CD8-positive, alpha-beta memory T cell (primary cell): Measurements from ENCODE around the gene TBK1. TPM values are rescaled to one million over a fixed set of nuclear protein-coding genes. Genes with fewer than 3 reads are reported as not detected.

Experiments
- CTCF ChIA-PET: fragments of 350-600 bp; sonication (Branson Sonifier 250); formaldehyde crosslinking; loops from one replicate; lab custom pipeline; 2021; ENCODE audit warnings: antibody characterized with exemption; lab: Charles Lee
- POLR2A ChIA-PET: fragments of 350-600 bp; sonication (Branson Sonifier 250); formaldehyde crosslinking; loops from one replicate; lab custom pipeline; 2021; ENCODE audit warnings: antibody characterized with exemption; lab: Charles Lee
- DNase-seq, 5 donors: peaks; one replicate each; pipeline versions ENCODE4 v3.0.0 to v3.0.0-alpha.2; 2020 to 2022; ENCODE audit warnings: mixed read lengths in 1 of 5
- H3K27ac ChIP-seq: one replicate; pipeline ENCODE4 v1.7.0; 2013; ENCODE audit warnings: low read depth, mild to moderate bottlenecking, low read length, moderate library complexity
- H3K27me3 ChIP-seq: 2 replicates; pipeline ENCODE4 v1.7.0; 2013; ENCODE audit warnings: low read length, mild to moderate bottlenecking; ENCODE audit not compliant: insufficient read depth, poor library complexity, severe bottlenecking
- H3K36me3 ChIP-seq: 2 replicates; pipeline ENCODE4 v1.7.0; 2013; ENCODE audit warnings: mild to moderate bottlenecking, low read length, moderate library complexity; ENCODE audit not compliant: insufficient read depth
- H3K4me1 ChIP-seq: 2 replicates; pipeline ENCODE4 v1.7.0; 2013; ENCODE audit warnings: mild to moderate bottlenecking, low read length, moderate library complexity; ENCODE audit not compliant: insufficient read depth
- H3K4me3 ChIP-seq: 2 replicates; pipeline ENCODE4 v1.7.0; 2013; ENCODE audit warnings: mild to moderate bottlenecking, low read length
- H3K9me3 ChIP-seq: 2 replicates; pipeline ENCODE4 v1.7.0; 2013; ENCODE audit warnings: mild to moderate bottlenecking, low read length
- H3K27ac Mint-ChIP-seq, 8 donors: one replicate each; pipeline ENCODE4 v1.8.0; 2020 to 2021; ENCODE audit warnings: mixed read lengths in 8 of 8, mild to moderate bottlenecking in 6 of 8, inconsistent platforms in 3 of 8, moderate library complexity in 3 of 8
- H3K27me3 Mint-ChIP-seq, 2 donors: one replicate each; pipeline ENCODE4 v1.8.0; 2020 to 2021; ENCODE audit warnings: mixed read lengths in 2 of 2, mild to moderate bottlenecking in 1 of 2, moderate library complexity in 1 of 2
- H3K36me3 Mint-ChIP-seq, 3 donors: one replicate each; pipeline ENCODE4 v1.8.0; 2020 to 2021; ENCODE audit warnings: mixed read lengths in 3 of 3, inconsistent platforms in 1 of 3, mild to moderate bottlenecking in 1 of 3
- H3K4me1 Mint-ChIP-seq, 3 donors: one replicate each; pipeline ENCODE4 v1.8.0; 2020 to 2021; ENCODE audit warnings: mixed read lengths in 3 of 3, inconsistent platforms in 1 of 3, mild to moderate bottlenecking in 1 of 3
- H3K4me3 Mint-ChIP-seq, 7 donors: one replicate each; pipeline ENCODE4 v1.8.0; 2020 to 2021; ENCODE audit warnings: mixed read lengths in 7 of 7, mild to moderate bottlenecking in 6 of 7, moderate library complexity in 4 of 7, inconsistent platforms in 2 of 7
- H3K9me3 Mint-ChIP-seq, 5 donors: one replicate each; pipeline ENCODE4 v1.8.0; 2020 to 2022; ENCODE audit warnings: mixed read lengths in 5 of 5, mild to moderate bottlenecking in 3 of 5, moderate library complexity in 2 of 5, inconsistent platforms in 1 of 5
- polyA plus RNA-seq: library from polyadenylated mRNA; unstranded; fragments of 300-500 nt; fragmentation: Illumina TruSeq; gene quantifications from one replicate; pipeline ENCODE4 v1.2.3, GENCODE V29; 2021
- total RNA-seq, 2 experiments: library from RNA; stranded (reverse); gene quantifications; one replicate each; pipeline ENCODE4 v1.2.3, GENCODE V29; 2021

The TBK1 gene
- total and polyA plus RNA-seq, 3 experiments from 2014 or later = 25.9 to 27.6 (median 26.8) TPM

DNA sequence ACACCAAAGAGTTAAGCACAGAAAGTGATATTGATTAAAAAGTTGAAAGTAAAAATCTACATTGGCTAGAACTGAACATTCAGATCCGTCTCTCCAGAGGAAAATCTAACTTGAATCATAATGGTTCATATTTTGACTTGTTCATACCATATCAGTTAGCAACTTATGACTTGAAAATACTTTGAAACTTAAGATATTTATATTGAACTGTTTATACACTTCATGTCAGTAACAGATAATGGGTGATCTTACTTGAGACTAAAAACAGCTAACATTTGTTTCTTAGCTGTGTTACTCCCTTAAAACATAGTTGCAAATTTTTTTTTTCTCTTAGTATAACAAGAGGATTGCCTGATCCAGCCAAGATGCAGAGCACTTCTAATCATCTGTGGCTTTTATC, 3.6 kb downstream of the TBK1 start:
- Histone ChIP-seq H3K4me3 (no peak overlapping the region), H3K9me3 (no peaks in the 10 kb centered on the region), H3K4me1 (peaks cover 53% of the 10 kb centered on the region), H3K27ac (peak overlapping the region; percentile 27), H3K36me3 (no peaks in the 10 kb centered on the region), H3K27me3 (no peaks in the 10 kb centered on the region)
- Mint-ChIP-seq H3K4me3 (peak overlapping the region in 3 of 7 donors; percentile 10 to 48 (median 26)), H3K9me3 (no peaks in the 10 kb centered on the region), H3K36me3 (peaks cover 0 to 26% (median 4%) of the 10 kb centered on the region in 3 donors), H3K27ac (peak overlapping the region in 7 of 8 donors; percentile 27 to 98 (median 89)), H3K27me3 (no peaks in the 10 kb centered on the region), H3K4me1 (peaks cover 70 to 78% (median 77%) of the 10 kb centered on the region in 3 donors)
- no peak for DNase-seq
- CTCF ChIA-PET = interaction anchor here (1.5 kb wide), 1 partner anchor 11 kb away, joined by 3 read pairs; no protein-coding TSS in a partner anchor
- POLR2A ChIA-PET = interaction anchor here (0.6 to 1.1 kb wide), 2 partner anchors 9 to 183 kb away, joined by 3 read pairs; no protein-coding TSS in a partner anchor

DNA sequence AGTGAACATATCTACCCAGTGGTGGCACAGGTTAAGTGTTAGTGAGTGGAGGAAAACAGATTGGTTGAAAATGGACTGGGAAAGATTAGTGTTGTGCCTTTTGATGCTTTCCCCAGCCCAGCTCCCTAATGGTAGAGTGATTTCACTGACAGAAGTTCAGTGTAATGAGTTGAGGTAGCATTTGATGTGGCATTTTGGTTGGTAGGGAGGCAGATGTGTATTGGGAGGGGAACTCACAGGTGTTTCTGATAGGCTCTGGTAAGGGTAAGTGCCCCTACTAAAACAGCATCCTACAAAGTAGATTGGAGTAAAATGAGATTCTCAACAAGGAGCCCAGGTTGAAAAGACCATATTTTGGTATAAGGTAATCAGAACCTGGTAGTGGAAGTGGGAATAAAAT, 4.2 kb downstream of the TBK1 start:
- peak overlapping the region; percentile 27 for H3K27ac ChIP-seq
- H3K27me3 ChIP-seq = no peaks in the 10 kb centered on the region
- peak overlapping the region; percentile 4 to 98 (median 88) for H3K27ac Mint-ChIP-seq
- H3K4me3 ChIP-seq = no peak overlapping the region
- peak overlapping the region; percentile 3 to 66 (median 13) for H3K4me3 Mint-ChIP-seq
- POLR2A ChIA-PET = interaction anchor here (1.1 kb wide), 1 partner anchor 9 kb away, joined by 3 read pairs; no protein-coding TSS in a partner anchor
- no peaks in the 10 kb centered on the region for H3K36me3 ChIP-seq
- peaks cover 64 to 72% (median 71%) of the 10 kb centered on the region in 3 donors for H3K4me1 Mint-ChIP-seq
- no peaks in the 10 kb centered on the region for H3K27me3 Mint-ChIP-seq
- CTCF ChIA-PET = interaction anchor here (1.5 kb wide), 1 partner anchor 12 kb away, joined by 3 read pairs; no protein-coding TSS in a partner anchor
- no peaks in the 10 kb centered on the region for H3K9me3 Mint-ChIP-seq
- H3K9me3 ChIP-seq = no peaks in the 10 kb centered on the region
- H3K36me3 Mint-ChIP-seq = peaks cover 0 to 28% (median 4%) of the 10 kb centered on the region in 3 donors
- peaks cover 47% of the 10 kb centered on the region for H3K4me1 ChIP-seq
- DNase-seq = no peak

- no peak for DNase-seq
Observed at GRCh38 chr12:64457032-64457431, 5.1 kb downstream of the TBK1 start.

GRCh38 chr12:64457466-64457865, 5.5 kb downstream of the TBK1 start:
- DNase-seq = no peak
- peak overlapping the region; percentile 44 to 98 (median 82) for H3K27ac Mint-ChIP-seq
- no peaks in the 10 kb centered on the region for H3K9me3 Mint-ChIP-seq
- ChIA-PET POLR2A (no interaction called here), CTCF (interaction anchor here (0.7 to 1.1 kb wide), 3 partner anchors 12 to 153 kb away, joined by 3 to 4 read pairs (median 3); no protein-coding TSS in a partner anchor)
- H3K27ac ChIP-seq = peak overlapping the region; percentile 27
- H3K36me3 ChIP-seq = no peaks in the 10 kb centered on the region
- peaks cover 44% of the 10 kb centered on the region for H3K4me1 ChIP-seq
- no peaks in the 10 kb centered on the region for H3K27me3 ChIP-seq
- H3K9me3 ChIP-seq = no peaks in the 10 kb centered on the region
- no peak overlapping the region for H3K4me3 ChIP-seq
- peak overlapping the region in 6 of 7 donors; percentile 22 to 55 (median 42) for H3K4me3 Mint-ChIP-seq
- no peaks in the 10 kb centered on the region for H3K27me3 Mint-ChIP-seq
- peaks cover 0 to 32% (median 4%) of the 10 kb centered on the region in 3 donors for H3K36me3 Mint-ChIP-seq
- H3K4me1 Mint-ChIP-seq = peaks cover 55 to 64% (median 64%) of the 10 kb centered on the region in 3 donors

More at GRCh38 chr12:64457032-64457431, 5.1 kb downstream of the TBK1 start:
- H3K9me3 ChIP-seq = no peaks in the 10 kb centered on the region
- Mint-ChIP-seq H3K4me1 (peaks cover 57 to 65% (median 64%) of the 10 kb centered on the region in 3 donors), H3K27me3 (no peaks in the 10 kb centered on the region), H3K4me3 (peak overlapping the region in 4 of 7 donors; percentile 19 to 55 (median 44)), H3K9me3 (no peaks in the 10 kb centered on the region), H3K27ac (peak overlapping the region; percentile 44 to 98 (median 82)), H3K36me3 (peaks cover 0 to 30% (median 4%) of the 10 kb centered on the region in 3 donors)
- CTCF ChIA-PET = interaction anchor here (0.7 to 1.1 kb wide), 4 partner anchors 10 to 154 kb away, joined by 3 to 4 read pairs (median 3); no protein-coding TSS in a partner anchor
- H3K36me3 ChIP-seq = no peaks in the 10 kb centered on the region
- POLR2A ChIA-PET = interaction anchor here (0.7 kb wide), 2 partner anchors 9 to 57 kb away, joined by 4 read pairs; no protein-coding TSS in a partner anchor
- no peaks in the 10 kb centered on the region for H3K27me3 ChIP-seq
- peaks cover 44% of the 10 kb centered on the region for H3K4me1 ChIP-seq
- peak overlapping the region; percentile 27 for H3K27ac ChIP-seq
- no peak overlapping the region for H3K4me3 ChIP-seq

- Mint-ChIP-seq H3K27ac (peak overlapping the region; percentile 44 to 98 (median 82)), H3K4me3 (peak overlapping the region in 6 of 7 donors; percentile 22 to 55 (median 42)), H3K4me1 (peaks cover 51 to 61% (median 59%) of the 10 kb centered on the region in 3 donors), H3K27me3 (no peaks in the 10 kb centered on the region), H3K9me3 (no peaks in the 10 kb centered on the region), H3K36me3 (peaks cover 0 to 31% (median 4%) of the 10 kb centered on the region in 3 donors)
- Histone ChIP-seq H3K4me1 (peaks cover 43% of the 10 kb centered on the region), H3K36me3 (no peaks in the 10 kb centered on the region), H3K9me3 (no peaks in the 10 kb centered on the region), H3K4me3 (no peak overlapping the region), H3K27me3 (no peaks in the 10 kb centered on the region), H3K27ac (peak overlapping the region; percentile 27)
- ChIA-PET POLR2A (no interaction called here), CTCF (interaction anchor here (1.1 kb wide), 1 partner anchor 26 kb away, joined by 3 read pairs; no protein-coding TSS in a partner anchor)
- DNase-seq = no peak
Observed at GRCh38 chr12:64457923-64458322, 6.0 kb downstream of the TBK1 start.

DNA sequence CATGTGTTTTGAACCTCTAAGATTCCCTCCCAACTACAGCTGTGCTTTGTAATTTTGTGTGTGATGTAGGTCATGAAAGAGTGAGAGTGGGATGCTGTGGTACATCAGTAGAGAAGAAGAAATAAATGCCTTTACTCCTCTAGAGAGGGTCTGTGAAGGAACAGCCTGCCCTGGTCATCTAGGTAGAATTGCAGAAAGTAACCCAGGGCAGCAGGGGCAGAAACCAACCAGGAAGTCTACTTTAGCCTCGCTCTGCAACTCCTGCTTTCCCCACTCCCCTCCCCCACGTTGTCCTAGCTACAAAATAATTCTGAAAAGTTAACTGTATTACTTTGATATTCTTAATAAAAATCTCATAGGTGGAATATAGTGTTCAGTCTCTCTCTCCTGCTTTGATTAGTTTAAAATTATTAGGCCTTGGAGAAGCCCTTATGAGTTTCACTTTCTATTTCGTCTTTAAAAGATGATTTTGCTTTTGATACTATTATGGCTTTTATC, 7.5 kb downstream of the TBK1 start:
- Mint-ChIP-seq H3K27ac (peak overlapping the region; percentile 77 to 98 (median 97)), H3K36me3 (peaks cover 0 to 38% (median 4%) of the 10 kb centered on the region in 3 donors), H3K9me3 (no peaks in the 10 kb centered on the region), H3K4me3 (peak overlapping the region; percentile 77 to 92 (median 87)), H3K4me1 (peaks cover 42 to 51% (median 45%) of the 10 kb centered on the region in 3 donors), H3K27me3 (no peaks in the 10 kb centered on the region)
- H3K4me3 ChIP-seq = peak overlapping the region; percentile 42
- DNase-seq = peak in 2 of 5 donors; percentile 16 to 27
- peak overlapping the region; percentile 62 for H3K27ac ChIP-seq
- H3K27me3 ChIP-seq = no peaks in the 10 kb centered on the region
- ChIA-PET CTCF (interaction anchor here (1.0 kb wide), 1 partner anchor 11 kb away, joined by 3 read pairs; no protein-coding TSS in a partner anchor), POLR2A (interaction anchor here (0.8 kb wide), 1 partner anchor 9 kb away, joined by 3 read pairs; no protein-coding TSS in a partner anchor)
- H3K4me1 ChIP-seq = peaks cover 34% of the 10 kb centered on the region
- H3K9me3 ChIP-seq = no peaks in the 10 kb centered on the region
- peaks cover 1% of the 10 kb centered on the region for H3K36me3 ChIP-seq

DNA sequence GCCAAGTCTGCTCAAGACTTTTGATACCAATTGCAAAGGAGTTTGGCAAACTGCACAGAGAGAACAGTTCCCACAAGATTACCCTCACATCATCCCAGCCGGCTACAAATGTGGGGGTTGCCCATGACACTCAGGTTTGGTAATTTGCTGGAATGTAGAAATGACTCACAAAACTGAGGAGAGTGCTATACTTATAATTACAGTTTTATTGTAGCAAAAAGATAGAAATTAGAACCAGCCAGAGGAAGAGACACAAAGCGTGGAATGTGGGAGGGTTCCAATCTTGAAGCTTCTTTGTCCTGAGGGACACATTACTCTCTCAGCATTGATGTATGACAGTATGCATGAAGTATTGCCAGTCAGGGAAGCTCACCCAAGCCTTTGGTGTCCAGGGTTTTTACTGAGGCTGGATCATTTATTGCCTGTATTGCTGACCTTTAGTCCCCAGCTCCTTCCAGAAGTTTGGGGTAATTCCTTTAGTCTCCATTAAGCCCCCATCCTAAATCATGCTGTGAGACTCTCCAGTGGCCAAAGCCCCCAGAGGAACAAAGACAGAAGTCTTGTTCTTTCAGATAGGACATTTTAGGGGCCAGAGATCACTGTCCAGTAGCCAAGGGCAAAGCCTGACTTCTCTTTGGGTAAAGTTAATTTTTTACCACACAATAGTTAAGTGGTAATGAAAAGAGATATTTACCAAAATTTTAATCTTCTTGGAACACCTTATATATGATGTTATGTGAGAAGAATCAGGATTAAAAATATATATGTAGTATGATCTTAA, 9.9 kb downstream of the TBK1 start:
- H3K4me1 ChIP-seq = peaks cover 24% of the 10 kb centered on the region
- POLR2A ChIA-PET = no interaction called here
- CTCF ChIA-PET = no interaction called here
- H3K27ac ChIP-seq = no peak overlapping the region
- no peaks in the 10 kb centered on the region for H3K27me3 Mint-ChIP-seq
- no peaks in the 10 kb centered on the region for H3K27me3 ChIP-seq
- no peak for DNase-seq
- no peak overlapping the region for H3K4me3 ChIP-seq
- H3K4me1 Mint-ChIP-seq = peaks cover 30 to 40% (median 30%) of the 10 kb centered on the region in 3 donors
- peak overlapping the region in 3 of 8 donors; percentile 4 to 80 (median 47) for H3K27ac Mint-ChIP-seq
- peaks cover 2 to 53% (median 8%) of the 10 kb centered on the region in 3 donors for H3K36me3 Mint-ChIP-seq
- H3K4me3 Mint-ChIP-seq = no peak overlapping the region
- peaks cover 9% of the 10 kb centered on the region for H3K36me3 ChIP-seq
- no peaks in the 10 kb centered on the region for H3K9me3 Mint-ChIP-seq
- no peaks in the 10 kb centered on the region for H3K9me3 ChIP-seq
